ENCODE measurements around the gene TMEM129.

Gene TMEM129

DNA sequence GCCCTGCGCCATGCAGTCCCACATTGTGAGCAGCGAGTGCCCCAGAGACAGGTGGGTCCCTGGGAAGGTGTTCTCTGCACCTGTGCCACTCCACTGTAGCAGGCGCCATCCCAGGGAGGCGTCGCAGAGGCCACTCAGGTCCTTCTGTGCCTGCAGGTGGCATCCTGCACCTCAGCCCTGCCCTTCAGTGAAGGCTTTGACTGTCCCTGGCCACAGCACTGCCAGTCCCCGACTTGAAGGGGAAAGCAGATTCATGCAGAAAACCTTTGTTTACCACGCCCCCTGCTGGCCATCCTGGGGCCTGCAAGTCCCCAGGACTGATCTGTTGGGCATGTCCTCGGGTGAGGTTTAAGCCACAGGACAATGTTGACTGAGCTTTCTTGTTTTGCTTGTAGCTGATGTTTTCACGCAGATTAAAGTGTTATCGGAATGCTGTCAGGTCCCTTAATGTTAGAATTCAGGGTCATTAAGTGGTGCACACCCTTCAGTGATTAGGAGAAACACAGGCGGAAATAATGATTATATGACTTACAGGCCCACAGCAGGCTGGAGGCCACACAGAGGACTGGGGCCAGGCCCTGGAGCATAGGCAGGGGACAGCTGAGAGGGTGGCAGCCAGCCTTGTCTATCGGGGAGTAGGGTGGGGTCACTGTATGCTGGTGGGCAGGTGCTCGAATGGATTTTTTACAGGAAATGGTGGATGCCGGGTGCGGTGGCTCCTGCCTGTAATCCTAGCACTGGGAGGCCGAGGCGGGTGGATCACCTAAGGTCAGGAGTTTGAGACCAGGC lies 5.2 kb upstream of the TMEM129 start:
- Histone ChIP-seq H3K27me3 (ENCODE audit: control insufficient read depth, low read length) (no peaks in the 10 kb centered on the region), H3K79me2 (ENCODE audit: control insufficient read depth, low read length) (peaks cover 99% of the 10 kb centered on the region), H3K9me2 (replicated peaks; ENCODE audit: control insufficient read depth, low read length) (no peaks in the 10 kb centered on the region), H3K4me1 (ENCODE audit: control insufficient read depth, low read length) (peaks cover 40% of the 10 kb centered on the region), H3F3A (ENCODE audit: control insufficient read depth, insufficient read depth) (peaks cover 19% of the 10 kb centered on the region), H3K27ac (ENCODE audit: low read depth, low read length) (no peak overlapping the region), H3K36me3 (ENCODE audit: control insufficient read depth, low read length) (peaks cover 96% of the 10 kb centered on the region), H4K20me1 (ENCODE audit: control insufficient read depth, insufficient read depth, low read depth, low read length) (peaks cover 58% of the 10 kb centered on the region), H3K4me2 (ENCODE audit: low read length) (peak overlapping the region; percentile 4), H3K9me3 (ENCODE audit: control insufficient read depth, insufficient read depth, low read length) (no peaks in the 10 kb centered on the region), H3K4me3 (ENCODE audit: low read length) (no peak overlapping the region)
- TF ChIP-seq EZH2phosphoT487 (IDR thresholded peaks at IDR 0.05; ENCODE audit: borderline replicate concordance, low read length), result no peak
- TF ChIP-seq, protein P1, sequence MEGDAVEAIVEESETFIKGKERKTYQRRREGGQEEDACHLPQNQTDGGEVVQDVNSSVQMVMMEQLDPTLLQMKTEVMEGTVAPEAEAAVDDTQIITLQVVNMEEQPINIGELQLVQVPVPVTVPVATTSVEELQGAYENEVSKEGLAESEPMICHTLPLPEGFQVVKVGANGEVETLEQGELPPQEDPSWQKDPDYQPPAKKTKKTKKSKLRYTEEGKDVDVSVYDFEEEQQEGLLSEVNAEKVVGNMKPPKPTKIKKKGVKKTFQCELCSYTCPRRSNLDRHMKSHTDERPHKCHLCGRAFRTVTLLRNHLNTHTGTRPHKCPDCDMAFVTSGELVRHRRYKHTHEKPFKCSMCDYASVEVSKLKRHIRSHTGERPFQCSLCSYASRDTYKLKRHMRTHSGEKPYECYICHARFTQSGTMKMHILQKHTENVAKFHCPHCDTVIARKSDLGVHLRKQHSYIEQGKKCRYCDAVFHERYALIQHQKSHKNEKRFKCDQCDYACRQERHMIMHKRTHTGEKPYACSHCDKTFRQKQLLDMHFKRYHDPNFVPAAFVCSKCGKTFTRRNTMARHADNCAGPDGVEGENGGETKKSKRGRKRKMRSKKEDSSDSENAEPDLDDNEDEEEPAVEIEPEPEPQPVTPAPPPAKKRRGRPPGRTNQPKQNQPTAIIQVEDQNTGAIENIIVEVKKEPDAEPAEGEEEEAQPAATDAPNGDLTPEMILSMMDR (IDR thresholded peaks at IDR 0.05; ENCODE audit: low read depth, low read length, poor library complexity, severe bottlenecking), result peak; percentile 98

DNA sequence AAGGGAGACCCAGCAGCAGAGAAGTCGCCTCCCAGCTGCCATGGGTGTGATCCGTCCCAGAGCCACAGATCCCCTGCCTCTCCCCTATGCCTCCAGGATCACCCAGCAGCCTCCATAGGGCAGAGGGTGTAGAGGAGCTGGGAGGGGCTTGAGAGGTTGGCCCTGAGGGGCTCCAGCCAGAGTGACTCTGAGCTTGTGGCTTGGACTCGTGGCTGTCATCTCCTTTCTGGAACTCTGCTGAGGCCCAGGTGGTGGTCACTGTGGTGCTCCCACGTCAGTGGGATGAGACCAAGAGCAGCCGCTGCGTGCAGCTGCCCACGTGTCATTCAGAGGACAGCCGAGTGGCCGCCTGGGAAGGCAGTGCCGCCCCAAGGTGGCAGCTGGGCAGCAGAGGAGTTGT lies 4.4 kb upstream of the TMEM129 start:
- H3K4me2 ChIP-seq (ENCODE audit: low read length), result peak overlapping the region; percentile 4; the same call in 1 of the 2 replicates
- H3K9me2 ChIP-seq (replicated peaks; ENCODE audit: control insufficient read depth, low read length), result no peaks in the 10 kb centered on the region
- H3K36me3 ChIP-seq (ENCODE audit: control insufficient read depth, low read length), result peaks cover 88% of the 10 kb centered on the region
- no peak for TF ChIP-seq EZH2phosphoT487 (IDR thresholded peaks at IDR 0.05; ENCODE audit: borderline replicate concordance, low read length)
- TF ChIP-seq, protein P1 (IDR thresholded peaks at IDR 0.05; ENCODE audit: low read depth, low read length, poor library complexity, severe bottlenecking), result no peak
- H3K79me2 ChIP-seq (ENCODE audit: control insufficient read depth, low read length), result peaks cover 95% of the 10 kb centered on the region
- H3K27ac ChIP-seq (ENCODE audit: low read depth, low read length), result no peak overlapping the region
- no peaks in the 10 kb centered on the region for H3K9me3 ChIP-seq (ENCODE audit: control insufficient read depth, insufficient read depth, low read length)
- H4K20me1 ChIP-seq (ENCODE audit: control insufficient read depth, insufficient read depth, low read depth, low read length), result peaks cover 50% of the 10 kb centered on the region
- no peaks in the 10 kb centered on the region for H3K27me3 ChIP-seq (ENCODE audit: control insufficient read depth, low read length)
- no peak overlapping the region for H3K4me3 ChIP-seq (ENCODE audit: low read length)
- H3F3A ChIP-seq (ENCODE audit: control insufficient read depth, insufficient read depth), result peaks cover 16% of the 10 kb centered on the region
- peaks cover 40% of the 10 kb centered on the region for H3K4me1 ChIP-seq (ENCODE audit: control insufficient read depth, low read length)

DNA sequence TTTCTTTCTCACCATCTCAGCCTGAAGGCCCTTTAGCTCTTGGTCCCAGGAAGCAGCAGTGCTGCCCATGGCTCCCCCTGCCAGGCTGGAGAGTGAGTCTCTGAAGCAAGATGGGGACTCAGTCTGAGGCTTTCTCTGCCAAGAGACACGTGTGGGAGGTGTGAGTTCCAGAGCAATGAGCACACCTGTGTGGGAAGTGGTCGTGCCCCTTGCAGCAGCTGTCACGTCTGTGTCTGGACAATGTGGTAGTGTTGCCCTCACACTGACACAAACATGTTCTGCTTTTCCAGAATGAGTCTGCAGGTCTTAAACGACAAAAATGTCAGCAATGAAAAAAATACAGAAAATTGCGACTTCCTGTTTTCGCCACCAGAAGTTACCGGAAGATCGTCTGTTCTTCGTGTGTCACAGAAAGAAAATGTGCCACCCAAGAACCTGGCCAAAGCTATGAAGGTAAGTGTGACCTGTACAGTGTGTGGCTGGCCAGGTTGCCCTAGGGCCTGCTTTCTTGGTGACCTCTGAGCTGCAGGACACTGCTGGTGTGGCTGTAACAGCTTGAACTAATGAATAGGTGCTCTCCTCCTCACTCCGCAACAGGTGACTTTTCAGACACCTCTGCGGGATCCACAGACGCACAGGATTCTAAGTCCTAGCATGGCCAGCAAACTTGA lies 2.1 kb upstream of the TMEM129 start:
- H3K36me3 ChIP-seq (ENCODE audit: control insufficient read depth, low read length), result peaks cover 78% of the 10 kb centered on the region
- peaks cover 31% of the 10 kb centered on the region for H3F3A ChIP-seq (ENCODE audit: control insufficient read depth, insufficient read depth)
- H3K4me1 ChIP-seq (ENCODE audit: control insufficient read depth, low read length), result peaks cover 59% of the 10 kb centered on the region
- peak overlapping the region; percentile 88 for H3K4me2 ChIP-seq (ENCODE audit: low read length)
- no peaks in the 10 kb centered on the region for H3K9me3 ChIP-seq (ENCODE audit: control insufficient read depth, insufficient read depth, low read length)
- peaks cover 89% of the 10 kb centered on the region for H3K79me2 ChIP-seq (ENCODE audit: control insufficient read depth, low read length)
- no peaks in the 10 kb centered on the region for H3K9me2 ChIP-seq (replicated peaks; ENCODE audit: control insufficient read depth, low read length)
- peaks cover 38% of the 10 kb centered on the region for H4K20me1 ChIP-seq (ENCODE audit: control insufficient read depth, insufficient read depth, low read depth, low read length)
- peak overlapping the region; percentile 79 for H3K4me3 ChIP-seq (ENCODE audit: low read length)
- TF ChIP-seq, protein P1 (IDR thresholded peaks at IDR 0.05; ENCODE audit: low read depth, low read length, poor library complexity, severe bottlenecking), result no peak
- no peak for TF ChIP-seq EZH2phosphoT487 (IDR thresholded peaks at IDR 0.05; ENCODE audit: borderline replicate concordance, low read length)
- H3K27ac ChIP-seq (ENCODE audit: low read depth, low read length), result peak overlapping the region; percentile 95
- no peaks in the 10 kb centered on the region for H3K27me3 ChIP-seq (ENCODE audit: control insufficient read depth, low read length)
